PFSK-1 (cell line): ENCODE results near the gene RAD51B.

Source experiments
- FOXP2 ChIP-seq: optimal IDR thresholded peaks from 2 replicates; pipeline ENCODE3; 2011; ENCODE audit warnings: borderline replicate concordance, control low read depth, inconsistent platforms; ENCODE audit not compliant: insufficient read depth; ENCODE audit errors: extremely low read length, extremely low read depth
- POLR2AphosphoS5 ChIP-seq: IDR thresholded peaks from 2 replicates; pipeline ENCODE4 v1.6.1; 2012; ENCODE audit warnings: low read depth, mild to moderate bottlenecking, control low read depth, low read length, moderate library complexity
- REST ChIP-seq, 2 experiments: IDR thresholded peaks; 2 replicates each; pipeline versions ENCODE4 v1.6.1 to v1.8.0; 2011 to 2012; ENCODE audit warnings: low read depth in 2 of 2, low read length in 2 of 2, control low read depth in 1 of 2, inconsistent platforms in 1 of 2, mild to moderate bottlenecking in 1 of 2, moderate library complexity in 1 of 2; ENCODE audit not compliant: insufficient read depth in 1 of 2
- SIN3A ChIP-seq: IDR thresholded peaks from 2 replicates; pipeline ENCODE4 v1.6.1; 2012; ENCODE audit warnings: mild to moderate bottlenecking, low read length, moderate library complexity, borderline replicate concordance; ENCODE audit not compliant: insufficient read depth
- TAF1 ChIP-seq: IDR thresholded peaks from 2 replicates; pipeline ENCODE4 v1.6.1; 2012; ENCODE audit warnings: low read length, control low read depth, borderline replicate concordance; ENCODE audit not compliant: insufficient read depth

The RAD51B gene

GRCh38 chr14:68380329-68380741, 560.8 kb downstream of the RAD51B start:
- TF ChIP-seq TAF1: no peak
- no peak for TF ChIP-seq SIN3A
- no peak for TF ChIP-seq POLR2AphosphoS5
- TF ChIP-seq FOXP2: no peak
- no peak for TF ChIP-seq REST (IDR thresholded peaks at IDR 0.05; ENCODE audit: insufficient read depth in 1 of 2, low read depth in 2 of 2, low read length in 2 of 2)

GRCh38 chr14:68384335-68384734, 564.8 kb downstream of the RAD51B start:
- no peak for TF ChIP-seq TAF1
- TF ChIP-seq SIN3A: no peak
- no peak for TF ChIP-seq POLR2AphosphoS5
- no peak for TF ChIP-seq REST (IDR thresholded peaks at IDR 0.05; ENCODE audit: insufficient read depth in 1 of 2, low read depth in 2 of 2, low read length in 2 of 2)
- TF ChIP-seq FOXP2: no peak

GRCh38 chr14:68384881-68385280, 565.3 kb downstream of the RAD51B start:
- TF ChIP-seq TAF1: no peak
- no peak for TF ChIP-seq POLR2AphosphoS5
- no peak for TF ChIP-seq FOXP2
- no peak for TF ChIP-seq SIN3A
- TF ChIP-seq REST (IDR thresholded peaks at IDR 0.05; ENCODE audit: insufficient read depth in 1 of 2, low read depth in 2 of 2, low read length in 2 of 2): no peak

GRCh38 chr14:68386446-68386845, 566.9 kb downstream of the RAD51B start:
- TF ChIP-seq SIN3A: no peak
- no peak for TF ChIP-seq FOXP2
- no peak for TF ChIP-seq REST (IDR thresholded peaks at IDR 0.05; ENCODE audit: insufficient read depth in 1 of 2, low read depth in 2 of 2, low read length in 2 of 2)
